HG03342 (cell line): ENCODE results near the gene LGR4.
A peak's percentile ranks its signal among the peaks of the same experiment; 100 is the strongest.

Source experiments
- ATAC-seq: cut with Tn5 transposase; IDR thresholded peaks from one replicate; pipeline ENCODE4 v1.9.1; 2021; ENCODE audit warnings: mild to moderate bottlenecking, moderate library complexity; ENCODE audit not compliant: unreplicated experiment

Gene LGR4

GRCh38 chr11:27386181-27386845, 86.3 kb downstream of the LGR4 start:
- ATAC-seq, result no peak

DNA sequence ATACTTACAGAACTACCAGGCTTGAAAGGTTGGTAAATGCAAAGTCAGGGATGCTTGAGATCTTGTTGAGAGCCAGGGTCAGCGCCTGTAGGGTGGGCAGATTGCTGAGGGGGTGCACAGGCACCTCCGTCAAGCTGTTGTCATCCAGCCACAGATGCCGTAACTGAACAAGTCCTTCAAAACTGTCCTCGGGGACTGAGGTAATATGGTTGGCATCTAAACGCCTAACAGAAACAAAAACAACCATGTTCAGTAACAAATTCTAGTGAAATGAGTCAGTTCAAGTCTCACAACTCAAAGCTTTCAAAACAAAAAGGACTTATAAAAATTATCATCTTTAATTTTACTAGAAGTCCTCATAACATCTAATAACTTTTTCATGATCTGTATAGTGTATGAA, 87.3 kb downstream of the LGR4 start:
- no peak for ATAC-seq

DNA sequence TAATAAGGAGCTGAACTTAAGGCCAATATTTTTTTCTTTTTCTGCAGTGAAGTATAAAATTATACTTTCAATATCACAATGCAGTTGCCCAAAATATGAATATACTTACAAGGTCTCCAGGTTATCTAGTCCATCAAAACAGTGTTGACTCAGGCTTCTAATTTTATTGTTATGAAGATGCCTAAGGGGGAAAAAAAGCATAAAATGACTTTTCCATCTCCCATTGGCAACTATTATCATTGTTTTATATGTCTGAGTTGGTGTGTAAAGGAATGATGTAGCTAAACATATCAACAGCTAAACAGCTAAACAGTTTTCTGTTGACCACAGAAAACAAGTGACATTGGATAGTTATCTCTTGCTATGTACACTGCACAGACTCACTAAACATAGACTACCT, 88.4 kb downstream of the LGR4 start:
- ATAC-seq, result no peak

- no peak for ATAC-seq
These were observed 88.9 kb downstream of the LGR4 start for GRCh38 chr11:27383645-27384044.

DNA sequence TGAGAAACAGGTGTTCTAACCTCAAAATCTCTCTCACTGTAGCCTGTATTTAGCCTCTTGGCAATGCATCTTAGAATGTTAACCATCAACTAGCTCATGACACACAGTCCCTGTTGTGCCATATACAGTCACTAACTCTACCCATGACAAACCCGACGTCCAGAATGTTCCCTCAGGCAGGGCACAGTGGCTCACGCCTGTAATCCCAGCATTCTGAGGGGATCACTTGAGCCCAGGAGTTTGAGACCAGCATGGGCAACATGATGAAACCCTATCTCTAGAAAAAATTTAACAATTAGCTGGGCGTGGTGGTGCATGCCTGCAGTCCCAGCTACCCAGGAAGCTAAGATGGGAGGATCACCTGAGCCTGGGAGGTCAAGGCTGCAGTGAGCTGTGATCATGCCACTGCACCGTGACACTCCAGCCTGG, 91.3 kb downstream of the LGR4 start:
- no peak for ATAC-seq

GRCh38 chr11:27380771-27381170, 91.8 kb downstream of the LGR4 start:
- ATAC-seq, result no peak

DNA sequence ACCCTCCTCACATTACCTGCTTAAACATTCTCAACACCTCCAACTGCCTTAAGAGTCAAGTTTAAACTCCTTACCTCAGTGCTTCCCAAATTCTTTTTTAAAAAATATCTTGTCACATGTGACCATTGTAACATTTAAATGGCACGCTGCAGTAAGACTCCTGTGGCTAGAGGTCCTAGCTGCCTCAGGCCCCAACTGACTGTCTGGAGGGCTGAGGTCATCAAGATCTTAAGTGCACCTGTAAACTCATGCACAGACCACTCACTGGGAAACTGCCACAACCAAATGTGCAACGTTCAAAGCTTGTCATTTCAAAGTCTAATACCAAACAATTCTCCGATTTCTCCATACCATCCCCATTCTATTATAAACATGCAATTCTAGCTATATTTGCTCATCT, 93.1 kb downstream of the LGR4 start:
- ATAC-seq, result no peak

- ATAC-seq, result no peak
These were observed 97.2 kb downstream of the LGR4 start for GRCh38 chr11:27375370-27375769.

DNA sequence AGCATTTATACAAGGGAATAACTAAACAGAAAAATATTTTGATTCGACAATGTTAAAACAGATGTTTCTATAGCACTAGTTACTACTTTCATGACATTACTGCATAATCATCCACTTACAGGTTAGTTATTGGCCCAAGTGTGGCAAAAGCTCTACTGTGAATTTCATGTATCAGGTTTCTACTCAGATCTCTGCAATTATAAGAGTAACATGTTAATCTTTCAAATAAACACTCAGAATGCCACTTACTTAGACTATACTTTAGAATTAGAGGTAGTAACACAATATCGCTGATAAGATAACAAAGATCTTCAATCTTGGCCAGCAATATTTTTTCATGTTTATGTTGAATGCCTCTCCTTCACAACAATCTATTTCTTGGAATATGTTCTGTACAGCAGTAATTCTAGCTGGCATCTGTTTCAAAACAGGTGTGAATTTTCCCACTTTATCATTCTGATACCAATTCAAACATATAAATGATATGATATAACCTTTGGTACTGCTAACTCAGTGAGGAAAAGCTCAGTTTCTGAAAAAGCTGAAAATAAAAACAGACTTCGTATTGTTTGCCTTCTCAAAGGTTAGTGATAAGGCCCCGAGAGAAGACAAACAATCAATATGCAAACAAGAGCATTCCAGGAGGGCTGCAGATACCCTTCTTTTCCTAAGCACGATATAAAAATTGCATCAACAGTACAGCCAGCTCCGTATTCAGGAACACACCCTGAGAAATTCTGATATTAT, 98.6 kb downstream of the LGR4 start:
- no peak for ATAC-seq

DNA sequence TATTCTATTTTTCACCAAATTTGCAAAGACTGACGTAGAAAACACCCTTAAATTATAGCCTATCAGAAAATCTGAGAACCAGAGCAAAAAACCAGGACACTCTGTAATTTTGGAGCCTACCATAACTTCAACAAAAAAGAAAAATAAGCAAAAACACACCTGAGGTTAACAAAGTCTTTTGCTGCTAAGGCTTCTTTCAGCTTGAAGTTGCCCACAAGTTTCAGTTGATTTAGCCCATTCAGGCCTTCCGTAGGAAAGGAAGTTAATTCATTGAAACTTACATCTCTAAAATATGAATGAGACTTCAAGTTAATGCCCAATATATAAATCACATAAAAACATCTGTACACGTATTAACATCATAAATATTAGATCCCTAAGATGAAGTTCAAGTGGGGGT, 99.2 kb downstream of the LGR4 start:
- no peak for ATAC-seq

DNA sequence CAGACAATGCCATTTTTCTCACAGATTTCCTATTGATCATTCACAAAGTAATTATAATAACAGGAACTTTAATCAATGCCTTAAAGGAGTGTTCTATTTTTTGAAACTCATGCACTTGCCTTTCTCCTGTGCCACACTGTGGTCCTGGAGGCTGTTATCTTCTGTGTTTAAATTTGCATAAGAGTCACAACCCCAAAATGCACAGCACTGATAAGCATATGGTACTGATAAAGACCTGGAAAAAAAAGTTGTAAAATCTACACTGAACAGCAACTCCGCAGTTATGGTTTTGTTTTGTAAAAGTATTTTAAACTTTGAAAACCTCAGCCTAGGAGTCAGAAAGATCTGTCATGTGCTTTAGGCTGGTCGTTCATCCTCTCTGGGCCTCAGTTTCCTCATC, 100.4 kb downstream of the LGR4 start:
- no peak for ATAC-seq

DNA sequence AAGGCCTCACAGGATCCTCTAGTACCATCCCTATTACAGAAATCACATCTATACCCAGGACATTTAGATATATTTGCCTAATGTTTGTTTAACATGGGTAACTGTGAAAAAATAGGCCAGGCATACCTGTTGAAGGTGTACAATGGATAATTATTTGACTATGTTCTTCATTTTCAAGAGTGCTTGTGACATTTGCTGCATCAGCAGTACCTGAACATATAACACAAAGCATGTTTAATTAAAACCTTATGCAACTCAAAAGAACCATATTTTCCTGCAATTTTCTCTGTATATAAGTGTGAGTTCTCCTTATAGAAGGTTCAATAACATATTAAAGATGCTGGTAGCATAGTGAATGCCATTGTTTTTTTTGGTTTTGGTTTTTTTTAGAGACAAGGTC, 101.1 kb downstream of the LGR4 start:
- ATAC-seq, result no peak

- ATAC-seq, result no peak
These were observed 102.2 kb downstream of the LGR4 start for GRCh38 chr11:27370374-27370773.

- no peak for ATAC-seq
These were observed 104.7 kb downstream of the LGR4 start for GRCh38 chr11:27367881-27368280.

DNA sequence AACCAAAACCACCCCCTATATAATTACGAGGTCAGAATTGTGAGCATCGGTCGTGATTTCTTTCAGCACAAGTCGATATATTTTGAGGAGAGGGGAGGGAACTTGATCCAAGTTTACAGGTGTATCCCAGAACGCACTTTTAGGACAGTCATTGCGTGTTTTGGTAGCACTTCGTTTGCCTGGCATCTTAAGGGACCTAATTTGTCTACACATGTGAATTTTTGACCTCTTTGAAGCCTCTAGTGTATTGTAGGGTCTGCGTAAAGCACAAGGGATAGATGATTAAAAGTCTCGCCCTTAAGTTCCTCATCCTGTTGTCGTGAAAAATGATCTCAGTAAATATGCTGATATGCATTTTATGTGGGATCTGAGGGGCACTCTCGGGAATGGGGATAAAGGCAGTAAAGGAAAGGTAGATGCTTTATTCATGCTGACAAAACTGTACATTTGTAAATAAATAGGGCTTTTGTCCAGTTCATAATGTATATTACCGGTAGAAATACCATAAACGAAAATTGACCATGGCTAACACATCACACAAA, 108.9 kb downstream of the LGR4 start:
- ATAC-seq, result no peak

DNA sequence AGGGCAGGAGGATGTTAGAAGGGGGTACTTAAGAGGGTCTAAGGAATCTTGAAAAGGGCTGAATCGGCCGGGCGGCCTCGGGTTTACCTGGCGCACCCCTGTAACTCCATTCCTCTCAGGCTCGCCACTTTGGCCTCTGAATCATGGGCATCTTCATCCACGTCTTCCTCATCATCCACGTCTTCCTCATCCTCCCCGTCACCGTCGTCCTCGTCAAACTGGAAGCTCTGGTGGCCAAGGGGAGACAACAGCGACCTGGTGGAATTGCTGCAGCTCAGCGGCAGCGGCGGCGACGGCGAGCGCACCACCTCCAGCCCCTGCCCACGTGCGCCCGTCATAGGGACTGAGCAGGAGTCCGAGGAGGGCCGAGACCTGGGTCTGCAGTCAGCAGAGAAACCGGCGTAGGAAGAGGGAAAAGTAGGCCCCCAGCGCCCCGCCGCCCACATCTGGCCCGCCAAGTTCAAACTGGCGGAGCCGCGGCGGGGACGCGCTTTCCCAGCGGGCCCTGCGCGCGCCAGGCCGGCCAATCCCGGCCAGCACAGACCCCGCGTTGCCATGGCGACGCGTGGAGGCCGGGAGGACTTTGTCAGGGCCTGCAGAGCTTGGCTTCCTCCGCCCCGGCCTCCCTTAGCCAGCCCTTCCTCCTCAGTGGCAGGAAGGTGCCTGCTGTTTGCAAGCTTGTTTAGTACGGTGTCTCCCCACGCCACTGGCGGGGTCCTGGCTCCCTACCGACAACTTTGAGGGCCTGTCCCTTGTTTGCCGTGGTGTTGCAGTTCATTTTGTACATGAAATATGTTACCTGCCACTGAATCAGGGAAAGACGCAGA, 109.6 kb downstream of the LGR4 start, which contains the start of gene CCDC34:
TSS of gene CCDC34 (minus strand) at position 467 of the 827 bp plus-strand sequence. CDS start at position 446, 21 bp downstream.
- peak; percentile 99 for ATAC-seq

GRCh38 chr11:27361649-27362431, 110.8 kb downstream of the LGR4 start:
- no peak for ATAC-seq

- no peak for ATAC-seq
These were observed 114.3 kb downstream of the LGR4 start for GRCh38 chr11:27358296-27358695.

- ATAC-seq, result no peak
These were observed 115.3 kb downstream of the LGR4 start for GRCh38 chr11:27357250-27357649.

DNA sequence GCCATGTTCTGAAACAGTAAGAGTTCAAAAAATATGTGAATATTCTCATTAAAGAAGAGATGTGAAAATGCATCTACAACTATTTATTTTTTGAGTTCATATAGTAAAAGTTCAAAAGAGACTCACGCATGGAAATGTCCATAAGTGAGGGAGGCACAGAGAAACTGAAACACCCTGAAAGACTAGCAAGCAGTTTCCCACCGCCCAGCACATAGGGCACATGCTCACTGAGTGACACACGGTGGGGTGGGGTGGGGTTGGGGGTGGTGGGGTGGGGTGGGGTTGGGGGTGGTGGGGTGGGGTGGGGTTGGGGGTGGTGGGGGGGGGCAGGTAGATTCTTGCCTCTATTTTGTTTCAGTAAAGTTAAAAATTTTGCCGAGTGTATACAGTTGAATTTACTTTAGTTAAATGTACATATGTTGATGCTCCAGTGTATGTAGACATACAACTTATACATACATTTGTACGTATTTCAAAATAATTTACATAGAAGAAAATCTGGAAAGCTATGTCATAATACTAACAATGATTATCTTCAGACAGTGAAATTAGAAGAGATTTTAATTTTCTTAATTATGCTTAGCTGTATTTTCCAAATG, 115.9 kb downstream of the LGR4 start:
- ATAC-seq, result no peak
